ENCODE data around the gene HEXD.
"Not testable (repeated sequence)": the region's sequence is repeated elsewhere in the genome, so short reads cannot be mapped to it uniquely, and the experiment has no call there.

The HEXD gene

GRCh38 chr17:82458885-82459424 is 40.8 kb downstream of the HEXD start:
- DNase-seq (ENCODE audit: low spot score) = no peak

GRCh38 chr17:82459936-82460335 is 41.8 kb downstream of the HEXD start:
- not testable (repeated sequence) for DNase-seq (ENCODE audit: low spot score)

DNA sequence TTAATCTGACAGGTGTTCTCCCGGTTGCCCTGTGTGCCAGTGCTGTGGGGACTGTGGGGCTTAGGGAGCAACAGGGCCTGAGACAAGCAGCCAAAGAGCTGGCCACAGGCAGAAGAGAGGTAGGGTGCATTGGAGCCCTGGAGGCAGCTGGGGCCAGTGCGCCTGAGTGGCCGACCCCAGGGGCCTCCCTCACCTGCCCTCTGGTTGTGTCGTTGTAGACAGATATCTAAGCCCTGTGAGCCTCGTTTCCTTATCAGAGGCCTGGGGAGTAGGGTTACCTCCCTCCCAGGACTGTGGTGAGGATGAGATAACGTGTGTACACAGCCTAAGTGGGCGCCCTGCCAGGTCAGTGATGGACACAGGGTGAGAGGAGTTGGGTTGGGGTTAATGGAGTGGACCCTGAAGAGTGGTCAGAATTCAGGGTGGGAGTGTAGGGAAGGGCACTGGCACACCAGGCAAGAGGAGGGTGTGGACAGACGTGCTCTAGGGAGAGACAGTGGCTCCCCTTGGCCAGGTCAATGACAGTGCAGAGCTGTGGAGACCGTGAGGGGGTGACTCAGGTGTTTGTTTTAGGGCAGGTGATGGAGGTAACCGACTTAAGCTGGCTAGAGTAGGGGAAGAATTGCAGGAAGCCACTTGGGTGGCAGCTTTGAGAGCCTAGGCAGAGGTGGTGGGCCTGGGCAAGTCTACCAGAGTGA is 43.8 kb downstream of the HEXD start:
- DNase-seq (ENCODE audit: low spot score) = no peak

DNA sequence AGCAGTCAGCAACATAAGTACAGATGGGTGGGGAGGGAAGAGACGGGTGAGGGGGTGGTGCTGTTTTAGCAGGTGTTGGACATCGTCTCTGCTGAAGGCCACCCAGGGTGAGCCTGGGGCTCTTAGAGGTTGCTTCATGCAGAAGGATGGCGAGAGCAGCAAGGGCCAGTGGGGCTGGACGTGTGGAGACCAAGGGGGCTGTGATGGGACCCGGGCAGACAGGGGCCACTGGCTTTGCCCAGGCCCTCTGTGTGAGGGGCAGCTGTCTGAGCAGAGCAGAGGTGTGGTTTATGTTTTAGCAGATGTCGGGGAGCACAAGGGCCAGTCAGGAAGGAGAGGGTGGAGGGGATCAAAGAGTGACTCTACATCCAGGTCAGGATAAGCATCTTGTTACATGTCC is 45.2 kb downstream of the HEXD start:
- DNase-seq (ENCODE audit: low spot score) = no peak

- DNase-seq (ENCODE audit: low spot score) = no peak
These were observed 45.9 kb downstream of the HEXD start for GRCh38 chr17:82463925-82464566.

GRCh38 chr17:82464567-82464929 is 46.4 kb downstream of the HEXD start:
- DNase-seq (ENCODE audit: low spot score) = no peak

DNA sequence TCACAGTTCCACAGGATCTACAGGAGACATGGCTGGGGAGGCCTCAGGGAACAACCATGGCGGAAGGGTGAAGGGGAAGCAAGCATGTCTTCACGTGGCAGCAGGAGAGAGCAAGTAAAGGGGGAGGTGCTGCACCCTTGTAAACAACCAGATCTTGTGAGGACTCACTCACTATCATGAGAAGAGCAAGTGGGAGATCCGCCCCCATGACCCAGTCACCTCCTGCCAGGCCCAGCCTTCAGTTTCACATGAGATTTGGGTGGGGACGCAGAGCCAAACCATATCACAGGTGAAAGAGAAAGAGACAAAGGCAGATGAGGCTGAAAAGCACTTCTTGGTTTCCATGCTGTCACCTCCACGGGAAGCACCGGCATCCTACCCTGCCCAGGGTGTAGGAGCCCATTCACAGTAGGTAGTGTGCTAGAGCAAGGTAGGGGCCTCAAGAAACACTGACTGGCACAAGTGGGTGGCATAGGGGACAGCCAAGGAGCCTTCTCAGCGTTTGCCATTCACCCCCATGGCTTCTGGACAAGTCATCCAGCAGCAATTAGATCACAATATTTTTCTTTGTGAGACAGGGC is 47.0 kb downstream of the HEXD start:
- no peak for DNase-seq (ENCODE audit: low spot score)

DNA sequence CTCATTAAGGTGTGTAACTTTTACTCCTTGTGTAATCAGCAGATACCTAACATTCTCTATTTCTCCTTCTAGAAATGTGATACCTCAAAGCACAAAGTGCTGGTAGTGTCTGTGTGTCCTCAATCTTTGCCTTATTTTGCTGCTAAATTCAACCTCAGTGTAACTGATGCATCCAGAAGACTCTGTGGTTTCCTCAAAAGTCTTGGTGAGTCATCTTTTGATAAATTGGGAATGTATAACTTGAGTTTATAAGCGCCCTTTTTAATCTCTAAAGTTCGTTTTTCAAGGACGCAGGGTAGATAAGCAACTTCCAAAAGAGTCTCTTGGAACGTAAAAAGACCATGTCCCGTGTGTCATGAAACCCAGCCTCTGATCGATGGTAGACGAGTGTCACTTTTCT is 50.5 kb downstream of the HEXD start:
- DNase-seq (ENCODE audit: low spot score) = no peak

DNA sequence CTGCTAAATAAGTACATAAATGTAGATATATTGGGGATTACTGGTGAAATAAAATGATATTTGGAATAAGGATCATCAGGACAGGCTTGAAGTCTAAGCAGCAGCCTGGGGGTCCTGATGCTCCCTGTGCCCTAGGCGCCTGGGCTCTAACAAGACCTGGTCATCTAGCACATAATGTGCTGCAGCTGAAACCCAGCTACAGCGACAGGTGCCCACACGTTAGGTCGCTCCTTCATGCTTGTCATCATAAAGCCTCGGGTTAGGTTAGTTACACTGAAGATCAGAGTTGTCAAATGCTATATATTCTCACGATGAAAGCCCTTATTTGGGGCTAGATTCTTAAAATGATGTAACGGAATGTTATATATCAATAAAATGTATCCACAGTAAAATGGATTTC is 51.9 kb downstream of the HEXD start:
- DNase-seq (ENCODE audit: low spot score) = no peak

- DNase-seq (ENCODE audit: low spot score) = no peak
These were observed 56.3 kb downstream of the HEXD start for GRCh38 chr17:82474223-82475010.

DNA sequence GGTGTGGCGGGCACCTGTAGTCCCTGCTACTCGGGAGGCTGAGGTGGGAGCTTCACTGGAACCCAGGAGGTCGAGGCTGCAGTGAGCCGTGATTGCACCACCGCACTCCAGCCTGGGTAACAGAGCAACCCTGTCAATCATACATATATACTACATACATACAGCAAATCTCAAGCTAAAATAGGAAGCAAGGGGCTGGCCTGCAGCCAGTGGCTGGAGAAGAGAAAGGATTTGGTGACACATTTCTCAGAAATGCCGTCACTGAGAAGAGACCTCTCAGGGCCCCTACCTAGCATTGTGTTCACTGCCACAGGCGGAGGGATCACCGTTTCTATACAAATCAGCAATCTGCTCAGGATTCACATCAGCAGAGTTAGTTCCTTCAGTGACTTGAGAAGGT is 57.3 kb downstream of the HEXD start:
- no peak for DNase-seq (ENCODE audit: low spot score)

DNA sequence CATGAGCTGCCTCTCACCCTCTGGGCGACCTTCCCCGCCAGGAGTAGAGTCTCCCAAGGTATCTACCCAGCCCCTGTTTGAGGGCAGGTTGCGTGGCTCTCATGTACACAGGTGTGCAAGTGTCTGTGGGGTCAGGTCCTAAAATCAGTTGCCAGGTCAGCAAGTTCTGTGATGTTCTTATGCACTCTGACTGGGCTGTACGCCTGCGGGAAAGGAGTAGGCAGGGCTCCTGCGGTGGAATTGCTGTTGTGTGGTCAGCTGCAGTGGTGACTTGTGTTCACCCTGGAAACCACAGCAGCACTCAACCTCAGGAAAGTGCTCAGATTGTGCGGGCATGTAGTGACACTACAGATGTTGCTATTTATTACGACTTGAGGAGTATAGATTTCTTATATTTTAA is 59.8 kb downstream of the HEXD start:
- DNase-seq (ENCODE audit: low spot score) = no peak

DNA sequence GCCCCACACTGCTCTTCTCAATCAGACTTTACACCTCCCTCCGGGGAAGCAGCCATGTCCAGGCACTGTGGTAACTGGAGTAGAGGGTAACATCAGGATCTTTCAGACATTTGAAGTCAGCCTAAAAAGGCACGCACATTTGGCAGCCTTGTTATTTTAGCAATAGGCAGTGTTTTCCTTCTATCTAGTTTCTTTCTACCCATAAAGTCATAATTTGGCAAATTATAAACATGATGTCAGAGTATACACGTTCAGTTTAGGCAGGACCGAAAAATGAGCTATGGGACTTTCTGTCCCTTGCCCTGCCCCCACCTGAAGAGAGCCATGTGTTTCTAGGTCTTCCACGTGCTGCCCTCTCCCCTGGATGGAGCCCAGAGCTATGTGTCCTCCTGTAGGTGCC is 61.5 kb downstream of the HEXD start:
- no peak for DNase-seq (ENCODE audit: low spot score)

DNA sequence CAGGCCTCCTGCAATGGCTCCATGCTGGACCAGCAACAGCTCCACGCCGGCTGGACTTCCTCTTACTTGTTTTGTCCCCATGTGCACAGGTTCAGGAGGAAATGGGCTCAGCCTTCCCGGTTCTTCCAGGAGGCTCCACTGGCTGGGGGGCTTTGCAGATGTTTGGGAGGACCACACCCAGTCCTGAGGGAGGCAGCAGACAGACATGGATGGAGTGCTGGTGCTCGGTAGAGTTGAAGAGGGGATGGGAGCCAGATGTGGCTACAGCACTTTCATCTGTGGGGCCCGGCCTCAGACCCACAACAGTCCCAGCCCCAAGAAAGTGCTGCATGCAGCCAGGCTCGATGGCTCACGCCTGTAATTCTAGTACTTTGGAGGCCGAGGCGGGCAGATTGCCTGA is 62.2 kb downstream of the HEXD start:
- no peak for DNase-seq (ENCODE audit: low spot score)

DNA sequence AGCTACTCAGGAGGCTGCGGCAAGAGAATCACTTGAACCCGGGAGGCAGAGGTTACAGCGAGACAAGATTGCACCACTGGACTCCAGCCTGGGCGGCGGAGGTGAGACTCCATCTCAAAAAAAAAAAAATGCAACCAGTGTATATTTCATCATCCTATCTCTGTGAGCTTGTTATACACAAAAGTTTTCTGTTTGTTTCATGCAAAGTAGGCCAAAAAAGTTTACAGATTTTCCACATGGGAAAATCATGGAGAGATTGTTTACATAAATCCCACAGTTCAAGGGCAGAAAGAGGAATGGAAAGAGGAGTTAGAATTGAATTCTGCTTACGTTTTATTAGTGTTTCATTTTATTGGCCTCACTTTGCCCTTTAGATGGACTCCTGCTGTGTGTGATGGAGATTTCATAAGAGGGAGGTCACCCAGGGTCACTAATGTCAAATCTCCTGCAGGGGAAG is 65.1 kb downstream of the HEXD start:
- DNase-seq (ENCODE audit: low spot score) = no peak

- no peak for DNase-seq (ENCODE audit: low spot score)
These were observed 65.7 kb downstream of the HEXD start for GRCh38 chr17:82483836-82484235.

GRCh38 chr17:82486231-82487094 is 68.3 kb downstream of the HEXD start:
- DNase-seq (ENCODE audit: low spot score) = no peak

- DNase-seq (ENCODE audit: low spot score) = no peak
These were observed 69.8 kb downstream of the HEXD start for GRCh38 chr17:82487910-82488309.

- DNase-seq (ENCODE audit: low spot score) = no peak
These were observed 71.0 kb downstream of the HEXD start for GRCh38 chr17:82489117-82489516.

GRCh38 chr17:82489851-82490511 is 71.8 kb downstream of the HEXD start:
- DNase-seq (ENCODE audit: low spot score) = no peak
